ENCODE measurements around the gene TMED7. TPM values are rescaled to one million over a fixed set of nuclear protein-coding genes. Genes with fewer than 3 reads are reported as not detected.

TMED7 gene
- total RNA-seq, 1 experiment from 2014 or later, result 86.5 TPM

DNA sequence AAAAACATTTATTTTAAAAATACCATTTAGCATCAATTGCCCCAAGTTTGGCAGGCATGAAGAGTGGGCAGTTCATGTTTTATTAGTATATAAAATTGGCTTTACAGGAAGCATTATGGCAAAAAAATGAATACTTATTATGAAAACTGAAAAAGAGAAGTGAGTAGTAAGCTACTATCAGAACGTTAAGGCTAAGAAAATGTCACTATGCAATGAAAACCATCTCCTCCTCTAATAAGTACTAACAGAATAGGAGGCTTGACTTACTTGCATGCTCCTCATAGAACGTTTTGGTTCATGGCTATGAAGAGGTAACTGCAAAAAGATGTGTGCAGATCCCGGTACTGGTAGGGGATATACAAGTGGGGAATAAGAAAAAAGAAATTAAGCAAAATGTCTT, 47.2 kb downstream of the TMED7 start:
- TF ChIP-seq SP1 (CRISPR knock-in tag; conservative IDR thresholded peaks at IDR 0.05) (no peak), STAT6 (CRISPR knock-in tag; conservative IDR thresholded peaks at IDR 0.05; ENCODE audit: low read depth) (no peak), ZNF416 (CRISPR knock-in tag; IDR thresholded peaks at IDR 0.05) (no peak), E2F1 (CRISPR knock-in tag; IDR thresholded peaks at IDR 0.05) (no peak), ZBTB21 (CRISPR knock-in tag; IDR thresholded peaks at IDR 0.05; ENCODE audit: borderline replicate concordance) (no peak), ZNF232 (CRISPR knock-in tag; IDR thresholded peaks at IDR 0.05) (no peak), SMAD3 (CRISPR knock-in tag; IDR thresholded peaks at IDR 0.05; ENCODE audit: borderline replicate concordance) (no peak), USF2 (CRISPR knock-in tag; IDR thresholded peaks at IDR 0.05) (no peak)
- TF ChIP-seq, protein P1, sequence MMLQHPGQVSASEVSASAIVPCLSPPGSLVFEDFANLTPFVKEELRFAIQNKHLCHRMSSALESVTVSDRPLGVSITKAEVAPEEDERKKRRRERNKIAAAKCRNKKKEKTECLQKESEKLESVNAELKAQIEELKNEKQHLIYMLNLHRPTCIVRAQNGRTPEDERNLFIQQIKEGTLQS (CRISPR knock-in tag; conservative IDR thresholded peaks at IDR 0.05), result no peak
- Mint-ChIP-seq H3K27me3 (ENCODE audit: low read depth) (no peaks in the 10 kb centered on the region), H3K36me3 (peaks cover 4% of the 10 kb centered on the region), H3K4me1 (peaks cover 6% of the 10 kb centered on the region), H3K27ac (no peak overlapping the region), H3K9me3 (peaks cover 12% of the 10 kb centered on the region), H3K4me3 (no peak overlapping the region)
- DNase-seq (ENCODE audit: low spot score) (no peak), ATAC-seq (no peak)
- CTCF ChIA-PET, result no interaction called here
- POLR2A ChIA-PET, result no interaction called here

DNA sequence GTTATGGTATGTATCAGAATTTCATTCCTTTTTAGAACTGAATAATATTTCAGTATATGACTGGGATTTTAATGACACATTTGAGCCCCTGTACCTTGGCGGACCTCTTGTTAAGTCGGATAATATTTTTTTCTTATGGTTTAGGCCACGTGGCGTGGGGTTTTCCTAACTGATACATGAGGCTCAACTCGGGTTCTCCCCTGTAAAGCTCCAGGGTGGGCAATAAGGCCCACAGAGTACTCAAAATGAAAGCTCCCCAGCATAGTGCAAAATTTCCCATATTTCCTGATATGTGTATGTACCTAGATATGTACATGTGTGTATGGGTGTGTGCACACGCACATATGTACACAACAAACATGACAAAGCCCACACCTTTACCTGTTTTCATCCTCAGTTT, 48.1 kb downstream of the TMED7 start:
- Mint-ChIP-seq H3K27ac (no peak overlapping the region), H3K27me3 (ENCODE audit: low read depth) (no peaks in the 10 kb centered on the region), H3K4me3 (no peak overlapping the region), H3K4me1 (peaks cover 4% of the 10 kb centered on the region), H3K36me3 (peaks cover 4% of the 10 kb centered on the region), H3K9me3 (peaks cover 12% of the 10 kb centered on the region)
- ATAC-seq (no peak), DNase-seq (ENCODE audit: low spot score) (no peak)
- POLR2A ChIA-PET, result no interaction called here
- CTCF ChIA-PET, result interaction anchor here (1.0 kb wide), 1 partner anchor 105 kb away, joined by 4 read pairs; no protein-coding TSS in a partner anchor
- TF ChIP-seq MYBL2 (CRISPR knock-in tag; IDR thresholded peaks at IDR 0.05), result no peak

DNA sequence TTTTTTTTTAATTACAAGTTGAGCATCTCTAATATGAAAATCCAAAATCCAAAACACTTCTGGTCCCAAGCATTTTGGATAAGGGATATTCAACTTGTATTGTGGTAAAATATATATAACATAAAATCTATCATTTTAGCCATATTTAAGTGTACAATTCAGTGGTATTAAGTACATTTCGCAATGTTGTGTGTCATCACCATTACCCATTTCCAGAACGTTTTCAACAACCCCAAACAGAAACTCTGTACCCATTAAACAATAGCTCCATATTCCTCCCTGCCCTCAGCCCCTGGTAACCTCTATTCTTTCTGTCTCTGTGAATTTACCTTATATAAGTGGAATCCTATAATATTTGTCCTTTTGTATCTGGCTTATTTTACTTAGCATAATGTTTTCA, 48.5 kb downstream of the TMED7 start:
- Mint-ChIP-seq H3K4me1 (peaks cover 8% of the 10 kb centered on the region), H3K27ac (no peak overlapping the region), H3K27me3 (ENCODE audit: low read depth) (no peaks in the 10 kb centered on the region), H3K9me3 (peaks cover 12% of the 10 kb centered on the region), H3K36me3 (peaks cover 4% of the 10 kb centered on the region), H3K4me3 (no peak overlapping the region)
- POLR2A ChIA-PET, result no interaction called here
- TF ChIP-seq STAT6 (CRISPR knock-in tag; conservative IDR thresholded peaks at IDR 0.05; ENCODE audit: low read depth), result no peak
- no peak for TF ChIP-seq ZNF232 (CRISPR knock-in tag; IDR thresholded peaks at IDR 0.05)
- TF ChIP-seq, protein P2, sequence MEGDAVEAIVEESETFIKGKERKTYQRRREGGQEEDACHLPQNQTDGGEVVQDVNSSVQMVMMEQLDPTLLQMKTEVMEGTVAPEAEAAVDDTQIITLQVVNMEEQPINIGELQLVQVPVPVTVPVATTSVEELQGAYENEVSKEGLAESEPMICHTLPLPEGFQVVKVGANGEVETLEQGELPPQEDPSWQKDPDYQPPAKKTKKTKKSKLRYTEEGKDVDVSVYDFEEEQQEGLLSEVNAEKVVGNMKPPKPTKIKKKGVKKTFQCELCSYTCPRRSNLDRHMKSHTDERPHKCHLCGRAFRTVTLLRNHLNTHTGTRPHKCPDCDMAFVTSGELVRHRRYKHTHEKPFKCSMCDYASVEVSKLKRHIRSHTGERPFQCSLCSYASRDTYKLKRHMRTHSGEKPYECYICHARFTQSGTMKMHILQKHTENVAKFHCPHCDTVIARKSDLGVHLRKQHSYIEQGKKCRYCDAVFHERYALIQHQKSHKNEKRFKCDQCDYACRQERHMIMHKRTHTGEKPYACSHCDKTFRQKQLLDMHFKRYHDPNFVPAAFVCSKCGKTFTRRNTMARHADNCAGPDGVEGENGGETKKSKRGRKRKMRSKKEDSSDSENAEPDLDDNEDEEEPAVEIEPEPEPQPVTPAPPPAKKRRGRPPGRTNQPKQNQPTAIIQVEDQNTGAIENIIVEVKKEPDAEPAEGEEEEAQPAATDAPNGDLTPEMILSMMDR (IDR thresholded peaks at IDR 0.05), result no peak
- TF ChIP-seq, protein P3, sequence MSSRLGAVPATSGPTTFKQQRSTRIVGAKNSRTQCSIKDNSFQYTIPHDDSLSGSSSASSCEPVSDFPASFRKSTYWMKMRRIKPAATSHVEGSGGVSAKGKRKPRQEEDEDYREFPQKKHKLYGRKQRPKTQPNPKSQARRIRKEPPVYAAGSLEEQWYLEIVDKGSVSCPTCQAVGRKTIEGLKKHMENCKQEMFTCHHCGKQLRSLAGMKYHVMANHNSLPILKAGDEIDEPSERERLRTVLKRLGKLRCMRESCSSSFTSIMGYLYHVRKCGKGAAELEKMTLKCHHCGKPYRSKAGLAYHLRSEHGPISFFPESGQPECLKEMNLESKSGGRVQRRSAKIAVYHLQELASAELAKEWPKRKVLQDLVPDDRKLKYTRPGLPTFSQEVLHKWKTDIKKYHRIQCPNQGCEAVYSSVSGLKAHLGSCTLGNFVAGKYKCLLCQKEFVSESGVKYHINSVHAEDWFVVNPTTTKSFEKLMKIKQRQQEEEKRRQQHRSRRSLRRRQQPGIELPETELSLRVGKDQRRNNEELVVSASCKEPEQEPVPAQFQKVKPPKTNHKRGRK (CRISPR knock-in tag; IDR thresholded peaks at IDR 0.05; ENCODE audit: borderline replicate concordance), result no peak
- no peak for TF ChIP-seq ETV6 (CRISPR knock-in tag; IDR thresholded peaks at IDR 0.05)
- ATAC-seq, result no peak
- CTCF ChIA-PET, result interaction anchor here (1.0 kb wide), 1 partner anchor 104 kb away, joined by 4 read pairs; no protein-coding TSS in a partner anchor
- DNase-seq (ENCODE audit: low spot score), result no peak
